ENCODE results near the gene CYP4B1.

DNA sequence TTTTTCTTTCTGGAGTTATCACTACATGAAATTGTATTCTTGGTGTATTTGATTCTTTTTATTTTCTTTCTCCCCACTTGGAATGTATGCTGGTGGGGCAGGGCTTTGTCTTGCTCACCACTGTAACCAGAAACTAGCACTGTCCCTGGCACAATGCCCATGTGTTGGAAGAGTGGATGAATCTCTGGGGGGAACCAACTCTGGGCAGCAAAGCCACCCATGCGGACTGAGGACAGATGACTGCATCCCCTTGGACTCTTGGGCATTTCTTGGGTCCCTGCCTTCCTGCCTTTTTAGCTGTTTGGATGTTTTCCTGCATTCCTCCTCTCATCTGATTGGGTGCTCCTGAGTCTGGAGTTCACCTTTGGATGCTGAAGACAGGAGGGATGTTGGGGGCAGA is 6.1 kb downstream of the CYP4B1 start:
- TF ChIP-seq, protein P1, sequence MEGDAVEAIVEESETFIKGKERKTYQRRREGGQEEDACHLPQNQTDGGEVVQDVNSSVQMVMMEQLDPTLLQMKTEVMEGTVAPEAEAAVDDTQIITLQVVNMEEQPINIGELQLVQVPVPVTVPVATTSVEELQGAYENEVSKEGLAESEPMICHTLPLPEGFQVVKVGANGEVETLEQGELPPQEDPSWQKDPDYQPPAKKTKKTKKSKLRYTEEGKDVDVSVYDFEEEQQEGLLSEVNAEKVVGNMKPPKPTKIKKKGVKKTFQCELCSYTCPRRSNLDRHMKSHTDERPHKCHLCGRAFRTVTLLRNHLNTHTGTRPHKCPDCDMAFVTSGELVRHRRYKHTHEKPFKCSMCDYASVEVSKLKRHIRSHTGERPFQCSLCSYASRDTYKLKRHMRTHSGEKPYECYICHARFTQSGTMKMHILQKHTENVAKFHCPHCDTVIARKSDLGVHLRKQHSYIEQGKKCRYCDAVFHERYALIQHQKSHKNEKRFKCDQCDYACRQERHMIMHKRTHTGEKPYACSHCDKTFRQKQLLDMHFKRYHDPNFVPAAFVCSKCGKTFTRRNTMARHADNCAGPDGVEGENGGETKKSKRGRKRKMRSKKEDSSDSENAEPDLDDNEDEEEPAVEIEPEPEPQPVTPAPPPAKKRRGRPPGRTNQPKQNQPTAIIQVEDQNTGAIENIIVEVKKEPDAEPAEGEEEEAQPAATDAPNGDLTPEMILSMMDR (IDR thresholded peaks at IDR 0.05), result no peak
- no peak for TF ChIP-seq POLR2A (IDR thresholded peaks at IDR 0.05)

All from body of pancreas (tissue), 4 donors.